ENCODE measurements around the gene ANKS1B.

- TF ChIP-seq FOSL1 (IDR thresholded peaks at IDR 0.05; ENCODE audit: low read depth) (no peak), POLR2A (IDR thresholded peaks at IDR 0.05; ENCODE audit: borderline replicate concordance, extremely low read depth, insufficient read depth, insufficient read length) (no peak), SP1 (IDR thresholded peaks at IDR 0.05; ENCODE audit: low read depth) (no peak), REST (IDR thresholded peaks at IDR 0.05; ENCODE audit: low read depth) (no peak)
- TF ChIP-seq, protein P1, sequence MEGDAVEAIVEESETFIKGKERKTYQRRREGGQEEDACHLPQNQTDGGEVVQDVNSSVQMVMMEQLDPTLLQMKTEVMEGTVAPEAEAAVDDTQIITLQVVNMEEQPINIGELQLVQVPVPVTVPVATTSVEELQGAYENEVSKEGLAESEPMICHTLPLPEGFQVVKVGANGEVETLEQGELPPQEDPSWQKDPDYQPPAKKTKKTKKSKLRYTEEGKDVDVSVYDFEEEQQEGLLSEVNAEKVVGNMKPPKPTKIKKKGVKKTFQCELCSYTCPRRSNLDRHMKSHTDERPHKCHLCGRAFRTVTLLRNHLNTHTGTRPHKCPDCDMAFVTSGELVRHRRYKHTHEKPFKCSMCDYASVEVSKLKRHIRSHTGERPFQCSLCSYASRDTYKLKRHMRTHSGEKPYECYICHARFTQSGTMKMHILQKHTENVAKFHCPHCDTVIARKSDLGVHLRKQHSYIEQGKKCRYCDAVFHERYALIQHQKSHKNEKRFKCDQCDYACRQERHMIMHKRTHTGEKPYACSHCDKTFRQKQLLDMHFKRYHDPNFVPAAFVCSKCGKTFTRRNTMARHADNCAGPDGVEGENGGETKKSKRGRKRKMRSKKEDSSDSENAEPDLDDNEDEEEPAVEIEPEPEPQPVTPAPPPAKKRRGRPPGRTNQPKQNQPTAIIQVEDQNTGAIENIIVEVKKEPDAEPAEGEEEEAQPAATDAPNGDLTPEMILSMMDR (IDR thresholded peaks at IDR 0.05 in 2 of 3, conservative IDR thresholded peaks at IDR 0.05 in 1 of 3; ENCODE audit: borderline replicate concordance in 1 of 3, insufficient read depth in 1 of 3, low read depth in 2 of 3, low read length in 2 of 3): no peak
Observed at GRCh38 chr12:98819071-98819470, 1165.7 kb downstream of the ANKS1B start.

Measured in HCT116 (cell line).